Ovary (tissue), 9 donors: ENCODE data around the gene TEDC2. TPM values are rescaled to one million over a fixed set of nuclear protein-coding genes. Genes with fewer than 3 reads are reported as not detected.

ENCODE experiments used
- DNase-seq, 5 donors: peaks; one replicate each; pipeline ENCODE4 v3.0.0-alpha.2; 2019 to 2020
- H3K27ac ChIP-seq, 2 donors: fragments of 200-600 bp; one replicate each; pipeline versions ENCODE4 v1.5.1 to v1.8.0; 2019 to 2022
- H3K27me3 ChIP-seq: fragments of 200-600 bp; one replicate; pipeline ENCODE4 v1.8.0; 2022
- H3K36me3 ChIP-seq: fragments of 200-600 bp; sonication (generic); one replicate; pipeline ENCODE4 v1.5.1; 2019
- H3K4me1 ChIP-seq: one replicate; pipeline ENCODE4 v1.8.1; 2013; ENCODE audit warnings: mild to moderate bottlenecking, moderate library complexity; ENCODE audit not compliant: insufficient read depth
- H3K4me3 ChIP-seq: fragments of 200-600 bp; sonication (generic); one replicate; pipeline ENCODE4 v1.5.1; 2017
- H3K9me3 ChIP-seq, 2 donors: fragments of 200-600 bp in 1 of 2; sonication (generic) in 1 of 2; one replicate each; pipeline versions ENCODE4 v1.5.1 to v1.8.1; 2013 to 2019; ENCODE audit warnings: mild to moderate bottlenecking in 1 of 2, moderate library complexity in 1 of 2
- EP300 ChIP-seq: sonication (generic); formaldehyde crosslinking; IDR thresholded peaks from one replicate; pipeline ENCODE4 v1.6.1; 2017; ENCODE audit warnings: antibody characterized with exemption
- POLR2A ChIP-seq: fragments of 450-650 bp; IDR thresholded peaks from one replicate; pipeline ENCODE4 v1.6.1; 2017; ENCODE audit warnings: antibody characterized with exemption, mild to moderate bottlenecking, moderate library complexity
- WGBS, 3 donors: extraction: QIAGEN DNeasy Blood & Tissue Kit in 1 of 3; methylation state at CpG; one replicate each; pipeline versions ENCODE4 v1.1.5 to v1.1.7; 2013 to 2017; 5-methylcytosine and 5-hydroxymethylcytosine counted together
- intact Hi-C, 4 donors: fragments of 100-400 bp; cut with DNase I; formaldehyde crosslinking; loops; one replicate each; pipeline versions ENCODE4 v1.11.0 to v1.15.1; 2022 to 2023
- polyA plus RNA-seq, 2 donors: library from polyadenylated mRNA; stranded (reverse); fragments of 200-250 nt in 1 of 2; fragments of 350-450 nt in 1 of 2; fragmentation: Illumina TruSeq in 1 of 2; extraction: RNeasy Lipid Tissue Mini Kit (QIAGEN cat#74804) in 1 of 2; gene quantifications; one replicate each; pipeline ENCODE4 v1.2.3, GENCODE V29; 2013 to 2014
- total RNA-seq, 7 donors: library from RNA; depleted of rRNA in 2 of 7; stranded (reverse); fragments of >200 nt in 2 of 7; fragmentation: NEBNext Ultra II Directional in 3 of 7; extraction: Animal tissue kit (Norgen Biotek cat#: 25700) in 3 of 7; gene quantifications; one replicate each; pipeline versions ENCODE4 v1.1.0 to v1.2.4, GENCODE V29; 2016 to 2023
- TF ChIP-seq, protein P1 (sequence below), 3 donors: fragments of 450-650 bp in 2 of 3; fragments of 200-600 bp in 1 of 3; IDR thresholded peaks; one replicate each; pipeline versions ENCODE4 v1.5.1 to v1.8.0; 2016 to 2022; ENCODE audit warnings: antibody characterized with exemption in 3 of 3, mild to moderate bottlenecking in 1 of 3
- donor health status: DM: no; HTN: no; CAD: no; lungs with moderate emphysema.
- donor health status: DM: no; HTN: no; CAD: no.
- donor health status: Bipolar disorder and iron deficiency.
- donor health status: DM: yes; HTN: yes; CAD: no.
- donor health status: DM: no; HTN: no; CAD: no.
- donor health status: DM: yes; HTN: yes; CAD: no.

TEDC2 gene
- total and polyA plus RNA-seq, 9 donors = 0.38 to 2.0 (median 1.3) TPM; not detected in 3

DNA sequence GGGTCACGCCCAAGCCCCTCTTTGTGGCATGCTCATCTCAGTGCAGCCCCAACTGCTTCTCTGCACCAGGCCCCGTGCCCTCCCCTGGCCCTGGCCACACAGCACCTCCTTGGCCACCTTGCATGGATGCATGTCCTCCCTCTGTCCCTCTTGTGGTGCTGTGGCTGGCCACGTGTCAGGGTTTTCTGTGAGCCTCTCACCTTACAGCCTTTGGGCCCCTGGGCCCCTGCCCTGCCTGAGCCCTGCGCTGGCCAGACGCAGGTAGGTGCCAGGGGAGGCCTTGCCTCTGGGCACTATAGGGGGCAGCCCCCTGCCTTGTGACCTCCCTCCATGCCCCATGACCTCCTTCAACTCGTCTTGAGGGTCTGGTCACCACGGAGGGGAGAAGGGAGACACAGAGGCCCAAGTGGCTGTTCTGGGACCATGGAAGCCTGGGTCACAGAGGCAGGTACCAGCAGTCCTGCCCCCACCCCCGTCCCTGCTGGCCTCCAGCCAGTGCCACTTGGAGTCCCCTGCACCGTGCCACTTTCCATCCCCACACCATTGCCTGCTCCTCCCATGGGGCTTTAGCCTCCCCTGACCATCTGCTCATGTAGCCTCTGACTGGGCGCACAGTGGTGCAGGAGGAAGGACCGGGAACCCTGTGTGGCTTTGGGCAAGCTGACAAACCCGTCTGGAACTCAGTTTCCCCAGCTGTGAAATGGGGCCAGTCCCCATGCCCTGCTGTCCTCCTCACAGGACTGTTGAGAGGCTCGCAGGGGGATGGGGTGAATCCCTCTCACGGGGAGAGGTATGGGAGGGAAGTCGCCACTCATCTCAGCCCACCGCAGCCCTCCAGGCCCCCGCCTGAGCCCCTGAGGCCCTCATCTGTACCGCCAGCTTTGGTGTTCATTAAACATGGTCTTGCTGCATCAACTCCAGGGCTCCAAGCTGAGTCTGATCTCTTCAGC is 42.3 kb downstream of the TEDC2 start:
- intact Hi-C loops = loop anchor here (2.0 to 10.0 kb wide), 4 partner anchors 67 to 161 kb away; partner anchors contain the start of genes ABCA3 (in 4 of the 4) and CCNF (in 1 of the 4)
- Histone ChIP-seq H3K27ac (no peak overlapping the region), H3K9me3 (no peaks in the 10 kb centered on the region), H3K4me3 (no peak overlapping the region), H3K36me3 (no peaks in the 10 kb centered on the region), H3K27me3 (no peaks in the 10 kb centered on the region), H3K4me1 (peaks cover 5% of the 10 kb centered on the region)
- TF ChIP-seq, protein P1, sequence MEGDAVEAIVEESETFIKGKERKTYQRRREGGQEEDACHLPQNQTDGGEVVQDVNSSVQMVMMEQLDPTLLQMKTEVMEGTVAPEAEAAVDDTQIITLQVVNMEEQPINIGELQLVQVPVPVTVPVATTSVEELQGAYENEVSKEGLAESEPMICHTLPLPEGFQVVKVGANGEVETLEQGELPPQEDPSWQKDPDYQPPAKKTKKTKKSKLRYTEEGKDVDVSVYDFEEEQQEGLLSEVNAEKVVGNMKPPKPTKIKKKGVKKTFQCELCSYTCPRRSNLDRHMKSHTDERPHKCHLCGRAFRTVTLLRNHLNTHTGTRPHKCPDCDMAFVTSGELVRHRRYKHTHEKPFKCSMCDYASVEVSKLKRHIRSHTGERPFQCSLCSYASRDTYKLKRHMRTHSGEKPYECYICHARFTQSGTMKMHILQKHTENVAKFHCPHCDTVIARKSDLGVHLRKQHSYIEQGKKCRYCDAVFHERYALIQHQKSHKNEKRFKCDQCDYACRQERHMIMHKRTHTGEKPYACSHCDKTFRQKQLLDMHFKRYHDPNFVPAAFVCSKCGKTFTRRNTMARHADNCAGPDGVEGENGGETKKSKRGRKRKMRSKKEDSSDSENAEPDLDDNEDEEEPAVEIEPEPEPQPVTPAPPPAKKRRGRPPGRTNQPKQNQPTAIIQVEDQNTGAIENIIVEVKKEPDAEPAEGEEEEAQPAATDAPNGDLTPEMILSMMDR (IDR thresholded peaks at IDR 0.05) = no peak
- TF ChIP-seq POLR2A (no peak), EP300 (no peak)
- 51 to 67% (median 59%) methylated on average over 16 to 18 of the region's 18 CpGs for WGBS, 3 donors
- DNase-seq = no peak

DNA sequence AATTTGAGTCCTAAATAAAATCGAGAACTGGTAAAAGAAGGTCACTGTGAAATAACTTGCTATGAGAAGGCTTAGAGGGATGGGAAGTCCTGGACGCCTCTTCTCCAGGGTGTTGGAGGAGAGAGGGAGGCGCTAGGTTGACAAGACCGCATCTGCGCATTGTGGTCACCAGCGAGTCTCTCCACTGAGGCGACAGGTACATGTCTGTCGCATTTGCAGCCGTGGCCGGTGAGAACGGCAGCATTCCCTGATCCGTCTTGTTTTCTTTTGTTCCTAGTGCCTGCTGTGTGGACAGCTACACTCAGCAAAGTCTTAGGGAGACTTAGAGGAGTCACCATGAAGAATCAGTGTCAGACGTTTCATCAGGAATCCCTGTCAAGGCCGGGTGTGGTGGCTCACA is 45.8 kb downstream of the TEDC2 start:
- intact Hi-C loops = loop anchor here in 2 of 4 donors (10.0 kb wide), 2 partner anchors 71 to 81 kb away; partner anchors contain the start of gene CCNF (in 1 of the 2)
- Histone ChIP-seq H3K36me3 (no peaks in the 10 kb centered on the region), H3K27ac (no peak overlapping the region), H3K27me3 (no peaks in the 10 kb centered on the region), H3K4me3 (no peak overlapping the region), H3K9me3 (no peaks in the 10 kb centered on the region), H3K4me1 (peaks cover 5% of the 10 kb centered on the region)
- DNase-seq = no peak
- 90 to 92% (median 91%) methylated on average over 14 of the region's 14 CpGs for WGBS, 3 donors
- TF ChIP-seq EP300 (no peak), POLR2A (no peak)
- TF ChIP-seq, protein P1 (IDR thresholded peaks at IDR 0.05) = no peak

DNA sequence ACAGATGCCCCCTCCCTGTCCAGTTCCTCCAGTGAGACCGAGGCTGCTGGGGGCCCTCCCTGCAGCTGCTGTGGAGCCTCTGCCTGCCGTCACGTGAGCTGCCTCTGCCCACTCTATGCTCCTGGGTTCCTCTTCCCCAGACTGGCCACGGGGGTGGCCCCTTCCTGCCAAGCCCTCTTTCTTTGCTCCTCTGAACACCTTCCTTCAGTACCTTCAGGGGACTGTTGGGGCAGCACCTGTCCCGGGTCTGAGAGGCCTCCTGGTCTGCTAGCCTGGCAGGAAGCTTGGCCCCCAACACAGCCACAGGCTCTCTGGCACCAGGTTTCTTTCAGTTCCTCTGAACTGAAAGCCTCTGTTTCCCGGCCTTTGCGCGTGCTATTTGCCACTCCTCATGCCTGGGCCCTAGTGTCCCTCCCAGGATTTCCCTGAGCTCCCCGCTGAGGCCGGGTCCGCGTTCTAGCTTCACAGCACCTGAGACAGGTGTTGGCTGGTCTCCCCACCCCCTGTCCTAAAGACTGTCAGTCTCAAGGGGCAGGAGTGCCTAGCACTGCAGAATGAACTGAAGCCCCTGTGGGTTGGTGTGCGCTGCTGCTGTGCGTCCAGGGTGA is 47.2 kb downstream of the TEDC2 start:
- 85% methylated on average over 14 of the region's 14 CpGs for WGBS, 3 donors
- DNase-seq = no peak
- intact Hi-C loops = loop anchor here in 2 of 4 donors (10.0 kb wide), 2 partner anchors 72 to 82 kb away; partner anchors contain the start of gene CCNF (in 1 of the 2)
- Histone ChIP-seq H3K9me3 (no peaks in the 10 kb centered on the region), H3K27me3 (no peaks in the 10 kb centered on the region), H3K27ac (no peak overlapping the region), H3K36me3 (no peaks in the 10 kb centered on the region), H3K4me1 (no peaks in the 10 kb centered on the region), H3K4me3 (no peak overlapping the region)
- TF ChIP-seq EP300 (no peak), POLR2A (no peak)
- TF ChIP-seq, protein P1 (IDR thresholded peaks at IDR 0.05) = no peak

DNA sequence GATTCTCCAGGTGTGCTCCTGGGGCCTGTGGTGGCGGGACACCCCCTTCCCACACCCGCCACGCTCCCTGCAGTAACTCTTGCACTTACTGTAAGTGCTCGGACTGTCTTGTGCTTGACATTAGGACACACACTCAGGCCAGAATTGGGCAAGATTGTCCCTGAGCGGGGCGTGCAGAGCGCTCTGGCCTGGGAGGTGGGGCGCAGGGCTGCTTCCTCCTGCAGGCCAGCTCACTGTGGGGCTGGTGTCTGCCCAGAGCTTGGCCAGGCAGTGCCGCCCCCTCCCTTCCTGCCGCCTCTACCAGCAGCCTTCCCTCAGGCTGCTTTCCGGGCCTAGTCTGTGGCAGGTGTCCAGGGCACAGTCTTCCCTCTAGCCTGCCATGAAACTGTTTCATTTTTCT is 47.8 kb downstream of the TEDC2 start:
- intact Hi-C loops = loop anchor here in 2 of 4 donors (10.0 kb wide), 2 partner anchors 73 to 83 kb away; partner anchors contain the start of gene CCNF (in 1 of the 2)
- Histone ChIP-seq H3K36me3 (no peaks in the 10 kb centered on the region), H3K4me1 (no peaks in the 10 kb centered on the region), H3K27ac (no peak overlapping the region), H3K9me3 (no peaks in the 10 kb centered on the region), H3K4me3 (no peak overlapping the region), H3K27me3 (no peaks in the 10 kb centered on the region)
- TF ChIP-seq EP300 (no peak), POLR2A (no peak)
- TF ChIP-seq, protein P1 (IDR thresholded peaks at IDR 0.05) = no peak
- WGBS, 3 donors = 84 to 95% (median 94%) methylated on average over 11 of the region's 11 CpGs
- DNase-seq = no peak
